ENCODE data around the gene MYORG.
A peak's percentile ranks its signal among the peaks of the same experiment; 100 is the strongest.

Gene MYORG

GRCh38 chr9:34332076-34332964, 44.4 kb downstream of the MYORG start:
- DNase-seq, result no peak

GRCh38 chr9:34331196-34331595, 45.5 kb downstream of the MYORG start:
- no peak for DNase-seq

- peak; percentile 98 for DNase-seq
Observed at GRCh38 chr9:34328987-34329832, 47.5 kb downstream of the MYORG start, which contains the start of the genes KIF24 and NUDT2. Gene KIF24 (minus strand): TSS chr9:34329268. CDS start chr9:34311346, 17,922 bp downstream. Gene NUDT2 (plus strand): TSS chr9:34329569. CDS start chr9:34339040, 9,471 bp downstream.

- no peak for DNase-seq
Observed at GRCh38 chr9:34328500-34328986, 48.2 kb downstream of the MYORG start.

GRCh38 chr9:34326690-34327089, 50.0 kb downstream of the MYORG start:
- DNase-seq, result no peak

- no peak for DNase-seq
Observed at GRCh38 chr9:34322899-34323591, 53.7 kb downstream of the MYORG start.

GRCh38 chr9:34321451-34321850, 55.2 kb downstream of the MYORG start:
- DNase-seq, result no peak

- DNase-seq, result no peak
Observed at GRCh38 chr9:34318163-34318790, 58.4 kb downstream of the MYORG start.

- no peak for DNase-seq
Observed at GRCh38 chr9:34317436-34317835, 59.3 kb downstream of the MYORG start.

Measured in central memory CD4-positive, alpha-beta T cell (primary cell).